Loucy (cell line): ENCODE data around the gene SCRN3.

Source experiments
- CTCF ChIP-seq: fragments of 200-600 bp; sonication (generic); conservative IDR thresholded peaks from 2 replicates; pipeline ENCODE4 v1.5.1; 2014; ENCODE audit warnings: mild to moderate bottlenecking, antibody characterized with exemption, low read length
- EZH2phosphoT487 ChIP-seq: fragments of 200-600 bp; IDR thresholded peaks from 2 replicates; pipeline ENCODE4 v1.6.1; 2018; ENCODE audit warnings: antibody characterized with exemption, mild to moderate bottlenecking, moderate library complexity, borderline replicate concordance

DNA sequence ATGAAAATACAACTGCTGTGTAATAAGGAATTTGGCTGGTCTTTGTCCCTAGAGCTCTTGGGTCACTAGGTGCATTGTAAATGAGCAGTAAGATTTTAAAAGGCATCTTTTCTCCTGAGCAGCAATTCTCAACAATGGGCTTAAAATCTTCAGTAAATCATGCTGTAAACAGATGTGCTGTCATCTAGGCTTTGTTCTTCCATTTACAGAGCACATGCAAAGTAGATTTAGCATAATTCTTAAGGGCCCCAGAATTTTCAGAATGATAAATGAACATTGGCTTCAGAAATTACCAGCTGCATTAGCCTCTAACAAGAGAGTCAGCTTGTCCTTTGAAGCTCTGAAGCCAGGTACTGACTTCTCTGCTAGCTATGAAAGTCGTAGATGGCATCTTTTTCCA lies 26.8 kb upstream of the SCRN3 start:
- TF ChIP-seq CTCF (no peak), EZH2phosphoT487 (no peak)
